ENCODE data around the gene KLHL34. TPM values are rescaled to one million over a fixed set of nuclear protein-coding genes. Genes with fewer than 3 reads are reported as not detected.

The KLHL34 gene
- total and polyA plus RNA-seq, 2 of the 13 experiments (the other 11 are each of a cell fraction or from before 2014, with no cell fraction given), result not detected

- TF ChIP-seq E2F2 (CRISPR knock-in tag; IDR thresholded peaks at IDR 0.05; ENCODE audit: borderline replicate concordance), result no peak
- no peak for TF ChIP-seq NPAS2 (CRISPR knock-in tag; IDR thresholded peaks at IDR 0.05; ENCODE audit: borderline replicate concordance)
- TF ChIP-seq ZBTB44 (CRISPR knock-in tag; IDR thresholded peaks at IDR 0.05), result no peak
Observed at GRCh38 chrX:21662761-21663160, 4.6 kb upstream of the KLHL34 start (continued).

GRCh38 chrX:21661316-21661715 lies 3.2 kb upstream of the KLHL34 start:
- Histone ChIP-seq H2AFZ (ENCODE audit: low read length) (no peak overlapping the region), H3K9ac (ENCODE audit: insufficient read depth, low read depth, low read length) (no peak overlapping the region), H3K4me1 (ENCODE audit: insufficient read depth, low read length) (no peaks in the 10 kb centered on the region), H3K4me3 (replicated peaks in 1 of 3; ENCODE audit: insufficient read depth in 1 of 3, low read depth in 2 of 3, low read length in 3 of 3) (no peak overlapping the region), H4K20me1 (ENCODE audit: insufficient read depth, low read length) (no peaks in the 10 kb centered on the region), H3K4me2 (ENCODE audit: low read depth, low read length) (no peak overlapping the region), H3K27ac (ENCODE audit: extremely low read length, insufficient read depth, low read length) (no peak overlapping the region), H3K9me3 (ENCODE audit: low read length) (no peaks in the 10 kb centered on the region), H3K27me3 (ENCODE audit: control insufficient read depth in 1 of 2, insufficient read depth in 2 of 2, low read length in 2 of 2) (no peaks in the 10 kb centered on the region; a peak in 1 of 5 replicates), H3K36me3 (replicated peaks in 1 of 2; ENCODE audit: control insufficient read depth in 1 of 2, insufficient read depth in 2 of 2, low read length in 2 of 2) (no peaks in the 10 kb centered on the region), H3K79me2 (ENCODE audit: insufficient read depth, low read length) (no peaks in the 10 kb centered on the region)
- no peak for DNase-seq (ENCODE audit: low spot score)
- no peak for ATAC-seq
- no peak for FAIRE-seq
- ChIA-PET POLR2A (no interaction called here), CTCF (ENCODE audit: low intra/inter-chr PET ratio, low total read pairs) (no interaction called here)
- in situ Hi-C loops (cut with HindIII; ENCODE audit: extremely low pct_ligation_motif_present, low pct_unique_long_range_greater_than_20kb) (no loop called here), intact Hi-C loops (cut with micrococcal nuclease; ENCODE audit: unreplicated experiment) (no loop called here)
- BruUV-seq (replicated peaks), result no TSS peak
- TF ChIP-seq PHF5A (CRISPR knock-in tag; IDR thresholded peaks at IDR 0.05; ENCODE audit: low read depth, unreplicated experiment), result no peak
- 47% methylated on average over 5 of the region's 6 CpGs for WGBS (ENCODE audit: low lambda C conversion rate)

Measured in HepG2 (cell line).